KOPT-K1 (cell line): ENCODE measurements around the gene CDH26.

Experiments used
- H3K27ac ChIP-seq: fragments of 200-600 bp; sonication (generic); 2 replicates; pipeline ENCODE4 v1.5.1; 2016; ENCODE audit warnings: antibody characterized with exemption, mild to moderate bottlenecking, low read depth, low read length; ENCODE audit not compliant: poor library complexity, severe bottlenecking
- H3K36me3 ChIP-seq: fragments of 200-600 bp; sonication (generic); 2 replicates; pipeline ENCODE4 v1.5.1; 2017; ENCODE audit warnings: antibody characterized with exemption, mild to moderate bottlenecking, low read length, moderate library complexity; ENCODE audit not compliant: insufficient read depth
- H3K9me3 ChIP-seq: fragments of 200-600 bp; sonication (generic); 2 replicates; pipeline ENCODE4 v1.5.1; 2017; ENCODE audit warnings: antibody characterized with exemption, low read length, mild to moderate bottlenecking; ENCODE audit not compliant: insufficient read depth, poor library complexity, severe bottlenecking

CDH26 gene

GRCh38 chr20:60050193-60050947 lies 92.1 kb downstream of the CDH26 start:
- Histone ChIP-seq H3K9me3 (no peaks in the 10 kb centered on the region), H3K27ac (no peak overlapping the region), H3K36me3 (no peaks in the 10 kb centered on the region)

- Histone ChIP-seq H3K9me3 (no peaks in the 10 kb centered on the region), H3K27ac (no peak overlapping the region), H3K36me3 (no peaks in the 10 kb centered on the region)
These were observed 93.7 kb downstream of the CDH26 start for GRCh38 chr20:60051911-60052310.

- H3K9me3 ChIP-seq, result no peaks in the 10 kb centered on the region
- no peak overlapping the region for H3K27ac ChIP-seq
- no peaks in the 10 kb centered on the region for H3K36me3 ChIP-seq
These were observed 94.1 kb downstream of the CDH26 start for GRCh38 chr20:60052322-60052721.

GRCh38 chr20:60053125-60053817 lies 95.0 kb downstream of the CDH26 start:
- Histone ChIP-seq H3K36me3 (no peaks in the 10 kb centered on the region), H3K9me3 (no peaks in the 10 kb centered on the region), H3K27ac (no peak overlapping the region)

GRCh38 chr20:60053818-60054190 lies 95.6 kb downstream of the CDH26 start:
- Histone ChIP-seq H3K36me3 (no peaks in the 10 kb centered on the region), H3K27ac (no peak overlapping the region), H3K9me3 (no peaks in the 10 kb centered on the region)

GRCh38 chr20:60054716-60055634 lies 96.8 kb downstream of the CDH26 start:
- peak overlapping the region; percentile 99 for H3K27ac ChIP-seq
- no peaks in the 10 kb centered on the region; the same call in 1 of the 2 replicates for H3K36me3 ChIP-seq
- H3K9me3 ChIP-seq, result no peaks in the 10 kb centered on the region

GRCh38 chr20:60055740-60056139 lies 97.5 kb downstream of the CDH26 start:
- Histone ChIP-seq H3K36me3 (peaks cover 5% of the 10 kb centered on the region; the same call in 1 of the 2 replicates), H3K27ac (peak overlapping the region; percentile 99), H3K9me3 (no peaks in the 10 kb centered on the region)

GRCh38 chr20:60056407-60057122 lies 98.3 kb downstream of the CDH26 start:
- Histone ChIP-seq H3K27ac (peak overlapping the region; percentile 99), H3K36me3 (peaks cover 5% of the 10 kb centered on the region; the same call in 1 of the 2 replicates), H3K9me3 (no peaks in the 10 kb centered on the region)

GRCh38 chr20:60057123-60057865 lies 99.1 kb downstream of the CDH26 start:
- Histone ChIP-seq H3K9me3 (no peaks in the 10 kb centered on the region), H3K36me3 (peaks cover 5% of the 10 kb centered on the region; the same call in 1 of the 2 replicates), H3K27ac (peak overlapping the region; percentile 99)

- Histone ChIP-seq H3K27ac (peak overlapping the region; percentile 99), H3K9me3 (no peaks in the 10 kb centered on the region), H3K36me3 (peaks cover 5% of the 10 kb centered on the region; the same call in 1 of the 2 replicates)
These were observed 99.9 kb downstream of the CDH26 start for GRCh38 chr20:60057866-60058807.

- Histone ChIP-seq H3K27ac (peak overlapping the region; percentile 99), H3K9me3 (no peaks in the 10 kb centered on the region), H3K36me3 (peaks cover 5% of the 10 kb centered on the region; the same call in 1 of the 2 replicates)
These were observed 100.7 kb downstream of the CDH26 start for GRCh38 chr20:60058879-60059278.

- peaks cover 17% of the 10 kb centered on the region for H3K36me3 ChIP-seq
These were observed 101.9 kb downstream of the CDH26 start for GRCh38 chr20:60060006-60060557.

GRCh38 chr20:60060593-60060992 lies 102.4 kb downstream of the CDH26 start:
- Histone ChIP-seq H3K36me3 (peaks cover 22% of the 10 kb centered on the region), H3K27ac (peak overlapping the region; percentile 99), H3K9me3 (no peaks in the 10 kb centered on the region)

More at GRCh38 chr20:60060006-60060557, 101.9 kb downstream of the CDH26 start:
- no peaks in the 10 kb centered on the region for H3K9me3 ChIP-seq
- peak overlapping the region; percentile 99 for H3K27ac ChIP-seq
